Transverse colon (tissue), 4 donors: Measurements from ENCODE around the gene TBATA. TPM values are rescaled to one million over a fixed set of nuclear protein-coding genes. Genes with fewer than 3 reads are reported as not detected.
"Not testable (repeated sequence)": the region's sequence is repeated elsewhere in the genome, so short reads cannot be mapped to it uniquely, and the experiment has no call there.

Experiments used
- DNase-seq: peaks from one replicate; pipeline ENCODE4 v3.0.0-alpha.2; 2019
- H3K27ac ChIP-seq, 4 donors: fragments of 200-600 bp; sonication (generic); 2 replicates each; pipeline ENCODE4 v1.5.1; 2016 to 2018; ENCODE audit warnings: inconsistent platforms in 4 of 4
- H3K27me3 ChIP-seq: fragments of 200-600 bp; sonication (generic); 2 replicates; pipeline ENCODE4 v1.5.1; 2017; ENCODE audit warnings: inconsistent platforms
- H3K36me3 ChIP-seq, 4 donors: fragments of 200-600 bp; sonication (generic); 2 replicates each; pipeline ENCODE4 v1.5.1; 2017 to 2019; ENCODE audit warnings: inconsistent platforms in 4 of 4
- H3K4me1 ChIP-seq, 4 donors: fragments of 200-600 bp; sonication (generic); 2 replicates each; pipeline ENCODE4 v1.5.1; 2017 to 2020; ENCODE audit warnings: inconsistent platforms in 4 of 4
- H3K4me3 ChIP-seq, 4 donors: fragments of 200-600 bp; sonication (generic); 1 replicate in 1 of 4; 2 replicates in 3 of 4; pipeline versions ENCODE4 v1.5.1 to v1.6.1; 2017 to 2019; ENCODE audit warnings: inconsistent platforms in 4 of 4
- H3K9me3 ChIP-seq, 2 donors: fragments of 200-600 bp; sonication (generic); 2 replicates each; pipeline ENCODE4 v1.5.1; 2017 to 2019; ENCODE audit warnings: inconsistent platforms in 2 of 2
- CTCF ChIP-seq, 5 experiments: fragments of 200-600 bp in 3 of 5; fragments of 450-650 bp in 2 of 5; sonication (generic) in 3 of 5; IDR thresholded peaks; 1 replicate in 2 of 5; 2 replicates in 3 of 5; pipeline ENCODE4 v1.5.1; 2016 to 2017; ENCODE audit warnings: antibody characterized with exemption in 5 of 5, inconsistent platforms in 3 of 5, mild to moderate bottlenecking in 2 of 5, moderate library complexity in 1 of 5
- EP300 ChIP-seq: sonication (generic); formaldehyde crosslinking; IDR thresholded peaks from one replicate; pipeline ENCODE4 v1.6.1; 2017; ENCODE audit warnings: antibody characterized with exemption, low read depth
- POLR2A ChIP-seq: fragments of 450-650 bp; IDR thresholded peaks from one replicate; pipeline ENCODE4 v1.6.1; 2016; ENCODE audit warnings: antibody characterized with exemption, mild to moderate bottlenecking, moderate library complexity
- POLR2AphosphoS5 ChIP-seq, 3 donors: sonication (generic); formaldehyde crosslinking; IDR thresholded peaks; one replicate each; pipeline ENCODE4 v1.6.1; 2016; ENCODE audit warnings: antibody characterized with exemption in 3 of 3
- WGBS, 2 donors: methylation state at CpG; one replicate each; pipeline ENCODE4 v1.1.5; 2018; ENCODE audit warnings: low coverage in 1 of 2; 5-methylcytosine and 5-hydroxymethylcytosine counted together
- in situ Hi-C, 4 donors: fragments of 200-750 bp; cut with MboI; loops; one replicate each; pipeline versions ENCODE4 v1.15.0 to v1.15.1; 2017; ENCODE audit warnings: low sequenced_read_pairs in 3 of 4, low pct_ligation_motif_present in 1 of 4, low pct_unique_long_range_greater_than_20kb in 1 of 4
- intact Hi-C: fragments of 100-400 bp; cut with DNase I; formaldehyde crosslinking; loops from one replicate; pipeline ENCODE4 v1.15.1; 2023; ENCODE audit warnings: low total_unique reads
- total RNA-seq, 4 donors: library from RNA; depleted of rRNA; stranded (reverse); fragments of >200 nt; gene quantifications; one replicate each; pipeline ENCODE4 v1.1.0, GENCODE V29; 2016

TBATA gene
- total RNA-seq, 4 donors from 2014 or later: not detected

GRCh38 chr10:70773965-70774809 is 11.0 kb downstream of the TBATA start:
- no peak for DNase-seq
- no peaks in the 10 kb centered on the region for H3K27me3 ChIP-seq
- no peak for TF ChIP-seq CTCF (IDR thresholded peaks at IDR 0.05)
- TF ChIP-seq POLR2AphosphoS5 (IDR thresholded peaks at IDR 0.05): no peak
- TF ChIP-seq POLR2A: no peak
- no peak for TF ChIP-seq EP300
- no peak overlapping the region for H3K4me3 ChIP-seq
- intact Hi-C loops: no loop called here
- no peak overlapping the region for H3K27ac ChIP-seq
- no peaks in the 10 kb centered on the region for H3K4me1 ChIP-seq
- 85 to 87% methylated on average over 5 to 13 of the region's 14 CpGs for whole genome bisulfite sequencing, 2 donors
- in situ Hi-C loops: loop anchor here in 2 of 4 donors (25.0 kb wide), 1 partner anchor 312 kb away; no protein-coding TSS in a partner anchor
- H3K36me3 ChIP-seq: no peaks in the 10 kb centered on the region
- H3K9me3 ChIP-seq: no peaks in the 10 kb centered on the region

- no peaks in the 10 kb centered on the region for H3K4me1 ChIP-seq
- no peaks in the 10 kb centered on the region for H3K9me3 ChIP-seq
- H3K27me3 ChIP-seq: no peaks in the 10 kb centered on the region
- DNase-seq: no peak
- TF ChIP-seq POLR2AphosphoS5 (IDR thresholded peaks at IDR 0.05) (no peak), EP300 (no peak), CTCF (IDR thresholded peaks at IDR 0.05) (no peak), POLR2A (no peak)
- 89 to 94% methylated on average over 7 to 8 of the region's 9 CpGs for whole genome bisulfite sequencing, 2 donors
- intact Hi-C loops: no loop called here
- H3K4me3 ChIP-seq: no peak overlapping the region
- in situ Hi-C loops: loop anchor here in 2 of 4 donors (25.0 kb wide), 1 partner anchor 311 kb away; no protein-coding TSS in a partner anchor
- H3K27ac ChIP-seq: no peak overlapping the region
- H3K36me3 ChIP-seq: no peaks in the 10 kb centered on the region
These were observed 11.7 kb downstream of the TBATA start for GRCh38 chr10:70773461-70773860.

- no peaks in the 10 kb centered on the region for H3K4me1 ChIP-seq
- H3K36me3 ChIP-seq: no peaks in the 10 kb centered on the region
- H3K9me3 ChIP-seq: no peaks in the 10 kb centered on the region
- in situ Hi-C loops: loop anchor here in 2 of 4 donors (25.0 kb wide), 1 partner anchor 310 kb away; no protein-coding TSS in a partner anchor
- no peak overlapping the region for H3K27ac ChIP-seq
- TF ChIP-seq CTCF (IDR thresholded peaks at IDR 0.05) (no peak), POLR2A (no peak), POLR2AphosphoS5 (IDR thresholded peaks at IDR 0.05) (no peak), EP300 (no peak)
- H3K27me3 ChIP-seq: no peaks in the 10 kb centered on the region
- no peak for DNase-seq
- WGBS, 2 donors: 89 to 100% methylated on average over 1 to 4 of the region's 4 CpGs
- no peak overlapping the region for H3K4me3 ChIP-seq
- intact Hi-C loops: no loop called here
These were observed 12.6 kb downstream of the TBATA start for GRCh38 chr10:70772627-70773026.

- in situ Hi-C loops (loop anchor here in 2 of 4 donors (25.0 kb wide), 1 partner anchor 309 kb away; no protein-coding TSS in a partner anchor), intact Hi-C loops (no loop called here)
- Histone ChIP-seq H3K36me3 (no peaks in the 10 kb centered on the region), H3K4me3 (no peak overlapping the region), H3K27me3 (no peaks in the 10 kb centered on the region), H3K27ac (no peak overlapping the region), H3K9me3 (no peaks in the 10 kb centered on the region), H3K4me1 (no peaks in the 10 kb centered on the region)
- TF ChIP-seq CTCF (IDR thresholded peaks at IDR 0.05) (no peak), EP300 (no peak), POLR2A (no peak), POLR2AphosphoS5 (IDR thresholded peaks at IDR 0.05) (no peak)
- no peak for DNase-seq
- WGBS, 2 donors: 86 to 88% methylated on average over 6 to 8 of the region's 8 CpGs
These were observed 13.6 kb downstream of the TBATA start for GRCh38 chr10:70771311-70772194.

GRCh38 chr10:70770516-70770915 is 14.7 kb downstream of the TBATA start:
- H3K9me3 ChIP-seq, H3K36me3 ChIP-seq, DNase-seq, H3K27ac ChIP-seq, intact Hi-C loops, H3K4me1 ChIP-seq, H3K4me3 ChIP-seq, H3K27me3 ChIP-seq: not testable (repeated sequence)
- WGBS, 2 donors: 83% methylated on average over 7 of the region's 7 CpGs; no CpG with 5 or more reads in 1 of the 2 donors
- in situ Hi-C loops: loop anchor here in 2 of 4 donors (25.0 kb wide), 1 partner anchor 308 kb away; no protein-coding TSS in a partner anchor
